Astrocyte of the cerebellum (primary cell): ENCODE measurements around the gene GPSM1.

Source experiments
- DNase-seq: peaks from one replicate; pipeline ENCODE4 v3.0.0-alpha.2; 2011; ENCODE audit warnings: low read depth
- H3K4me3 ChIP-seq: 2 replicates; pipeline ENCODE4 v1.5.1; 2011; ENCODE audit warnings: mild to moderate bottlenecking, low read depth, low read length, moderate library complexity
- in situ Hi-C: cut with HindIII; loops from 2 replicates; pipeline ENCODE4 v1.10.0; 2017; ENCODE audit warnings: low sequenced_read_pairs
- TF ChIP-seq, protein P1 (sequence below): IDR thresholded peaks from 2 replicates; pipeline ENCODE4 v1.5.1; 2012; ENCODE audit warnings: low read length, low read depth, moderate library complexity, mild to moderate bottlenecking; ENCODE audit errors: missing control alignments

GPSM1 gene

DNA sequence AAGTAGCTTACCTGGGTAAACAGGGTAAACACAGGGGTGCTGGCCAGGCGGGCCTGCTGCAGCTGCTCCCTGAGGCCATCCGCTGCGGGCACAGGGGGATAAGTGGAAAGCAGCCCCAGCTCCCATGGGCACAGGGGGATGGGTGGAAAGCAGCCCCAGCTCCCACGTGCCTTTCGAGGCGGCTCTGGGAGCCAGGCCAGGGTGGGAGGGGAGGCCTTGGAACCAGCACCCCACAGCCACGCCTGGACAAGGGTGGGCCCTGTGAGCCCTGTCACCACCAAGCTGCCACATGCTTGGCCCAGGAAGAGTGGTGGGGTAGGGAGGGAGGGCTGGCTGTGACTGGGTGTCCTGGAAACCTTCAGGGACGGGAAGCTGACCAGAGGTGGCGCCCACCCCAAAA is 54.0 kb downstream of the GPSM1 start:
- in situ Hi-C loops = no loop called here
- DNase-seq = no peak
- no peak overlapping the region for H3K4me3 ChIP-seq
- TF ChIP-seq, protein P1, sequence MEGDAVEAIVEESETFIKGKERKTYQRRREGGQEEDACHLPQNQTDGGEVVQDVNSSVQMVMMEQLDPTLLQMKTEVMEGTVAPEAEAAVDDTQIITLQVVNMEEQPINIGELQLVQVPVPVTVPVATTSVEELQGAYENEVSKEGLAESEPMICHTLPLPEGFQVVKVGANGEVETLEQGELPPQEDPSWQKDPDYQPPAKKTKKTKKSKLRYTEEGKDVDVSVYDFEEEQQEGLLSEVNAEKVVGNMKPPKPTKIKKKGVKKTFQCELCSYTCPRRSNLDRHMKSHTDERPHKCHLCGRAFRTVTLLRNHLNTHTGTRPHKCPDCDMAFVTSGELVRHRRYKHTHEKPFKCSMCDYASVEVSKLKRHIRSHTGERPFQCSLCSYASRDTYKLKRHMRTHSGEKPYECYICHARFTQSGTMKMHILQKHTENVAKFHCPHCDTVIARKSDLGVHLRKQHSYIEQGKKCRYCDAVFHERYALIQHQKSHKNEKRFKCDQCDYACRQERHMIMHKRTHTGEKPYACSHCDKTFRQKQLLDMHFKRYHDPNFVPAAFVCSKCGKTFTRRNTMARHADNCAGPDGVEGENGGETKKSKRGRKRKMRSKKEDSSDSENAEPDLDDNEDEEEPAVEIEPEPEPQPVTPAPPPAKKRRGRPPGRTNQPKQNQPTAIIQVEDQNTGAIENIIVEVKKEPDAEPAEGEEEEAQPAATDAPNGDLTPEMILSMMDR = no peak

GRCh38 chr9:136381966-136382513 is 54.7 kb downstream of the GPSM1 start:
- no peak for DNase-seq
- in situ Hi-C loops = no loop called here
- TF ChIP-seq, protein P1 = no peak
- no peak overlapping the region for H3K4me3 ChIP-seq

DNA sequence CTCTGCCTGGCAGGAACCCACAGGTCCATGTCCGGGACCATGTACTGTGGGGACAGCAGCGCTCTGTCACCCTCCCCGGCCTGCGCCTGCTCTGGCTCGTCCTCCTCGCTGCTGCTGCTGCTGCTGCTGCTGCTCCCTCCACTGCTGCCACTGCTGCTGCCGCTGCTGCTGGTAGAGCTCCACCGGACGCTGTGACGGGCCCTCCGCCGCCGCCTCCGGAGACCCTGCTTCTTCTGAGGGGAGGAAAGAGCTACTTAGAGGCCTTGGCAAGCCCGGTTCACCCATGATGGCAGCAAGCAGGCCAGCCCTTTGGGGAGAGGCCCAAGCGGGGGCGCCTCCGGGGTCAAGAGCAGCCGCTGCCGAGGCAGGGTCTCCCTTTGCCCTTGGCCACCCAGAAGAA is 56.1 kb downstream of the GPSM1 start:
- no peak for DNase-seq
- no peak overlapping the region for H3K4me3 ChIP-seq
- in situ Hi-C loops = no loop called here
- TF ChIP-seq, protein P1 = no peak

DNA sequence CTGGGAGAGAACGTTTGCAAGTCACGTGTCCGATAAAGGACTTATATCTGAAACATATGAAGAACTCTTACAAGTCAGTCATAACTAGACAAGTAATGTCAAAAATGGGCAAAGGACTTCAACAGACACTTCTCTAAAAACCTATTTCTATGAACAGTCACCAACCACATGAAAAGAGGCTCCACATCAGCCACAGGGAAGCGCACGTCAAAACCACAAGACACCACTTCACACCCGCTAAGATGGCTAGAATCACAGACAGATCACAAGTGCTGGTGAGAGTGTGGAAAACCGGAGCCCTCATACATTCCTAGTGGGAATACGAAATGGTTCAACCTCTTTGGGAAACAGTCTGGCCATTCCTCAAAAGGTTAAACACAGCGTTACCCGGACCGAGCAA is 57.7 kb downstream of the GPSM1 start:
- in situ Hi-C loops = no loop called here
- TF ChIP-seq, protein P1 = no peak

DNA sequence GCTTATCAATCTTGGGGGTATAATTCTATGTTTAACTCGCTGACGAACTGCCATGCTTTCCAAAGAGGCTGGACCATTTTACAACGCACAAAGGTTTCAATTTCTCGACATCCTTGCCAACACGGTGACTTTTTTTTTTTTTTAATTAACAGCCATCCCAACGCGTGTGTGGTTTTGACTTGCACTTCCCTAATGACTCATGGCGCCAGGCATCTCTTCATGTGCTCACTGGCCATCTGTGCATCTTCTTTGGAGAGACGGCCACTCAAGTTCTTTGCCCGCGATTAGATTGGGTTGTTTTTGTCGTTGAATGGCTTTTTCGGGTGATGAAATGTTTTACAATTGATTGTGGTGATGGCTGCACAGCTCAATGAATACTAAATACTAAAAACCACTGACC is 58.7 kb downstream of the GPSM1 start:
- H3K4me3 ChIP-seq = no peak overlapping the region
- DNase-seq = no peak
- in situ Hi-C loops = no loop called here
- TF ChIP-seq, protein P1 = no peak

More for the DNA sequence above, 57.7 kb downstream of the GPSM1 start:
- DNase-seq = no peak
- H3K4me3 ChIP-seq = no peak overlapping the region

- TF ChIP-seq, protein P1 = no peak
These were observed 59.9 kb downstream of the GPSM1 start for GRCh38 chr9:136387217-136387616.

More at GRCh38 chr9:136387217-136387616, 59.9 kb downstream of the GPSM1 start:
- no peak for DNase-seq
- in situ Hi-C loops = no loop called here
- no peak overlapping the region for H3K4me3 ChIP-seq
